Small intestine (tissue), 16 donors: Measurements from ENCODE around the gene SUGP2. TPM values are rescaled to one million over a fixed set of nuclear protein-coding genes. Genes with fewer than 3 reads are reported as not detected.

Experiments
- DNase-seq, 2 donors: peaks; one replicate each; pipeline versions ENCODE4 v3.0.0 to v3.0.0-alpha.2; 2013
- FAIRE-seq: peaks from 2 replicates; lab custom pipeline; 2012; peaks lifted over from hg19 to GRCh38; lab: Jason Lieb, UNC
- H3K27ac ChIP-seq, 3 donors: one replicate each; pipeline ENCODE4 v1.5.1; 2013; ENCODE audit warnings: low read length in 2 of 3, mild to moderate bottlenecking in 2 of 3, control low read depth in 1 of 3, inconsistent platforms in 1 of 3, low read depth in 1 of 3, moderate library complexity in 1 of 3
- H3K27me3 ChIP-seq, 3 donors: one replicate each; pipeline ENCODE4 v1.6.1; 2013; ENCODE audit warnings: low read length in 3 of 3, inconsistent platforms in 1 of 3; ENCODE audit not compliant: control insufficient read depth in 3 of 3, insufficient read depth in 3 of 3
- H3K36me3 ChIP-seq, 3 donors: one replicate each; pipeline ENCODE4 v1.6.1; 2013; ENCODE audit warnings: low read length in 3 of 3, inconsistent platforms in 1 of 3, low read depth in 1 of 3, mild to moderate bottlenecking in 1 of 3, moderate library complexity in 1 of 3; ENCODE audit not compliant: control insufficient read depth in 3 of 3, insufficient read depth in 2 of 3
- H3K4me1 ChIP-seq, 3 donors: one replicate each; pipeline ENCODE4 v1.6.1; 2013; ENCODE audit warnings: low read length in 2 of 3, inconsistent platforms in 1 of 3, low read depth in 1 of 3, mild to moderate bottlenecking in 1 of 3, moderate library complexity in 1 of 3; ENCODE audit not compliant: control insufficient read depth in 3 of 3, insufficient read depth in 2 of 3
- H3K4me3 ChIP-seq, 3 donors: one replicate each; pipeline ENCODE4 v1.5.1; 2013; ENCODE audit warnings: low read length in 3 of 3, control low read depth in 1 of 3, inconsistent platforms in 1 of 3, low read depth in 1 of 3, mild to moderate bottlenecking in 1 of 3, moderate library complexity in 1 of 3
- H3K9me3 ChIP-seq, 2 donors: one replicate each; pipeline ENCODE4 v1.6.1; 2013; ENCODE audit warnings: low read depth in 1 of 2, low read length in 1 of 2; ENCODE audit not compliant: control insufficient read depth in 2 of 2, insufficient read depth in 1 of 2
- WGBS, 3 donors: extraction: QIAGEN DNeasy Blood & Tissue Kit; methylation state at CpG; one replicate each; pipeline ENCODE4 v1.1.7; 2013; 5-methylcytosine and 5-hydroxymethylcytosine counted together
- long read RNA-seq, 10 donors: transcript quantifications; one replicate each; lab custom pipeline, GENCODE V29; 2026
- polyA plus RNA-seq, 4 donors: library from polyadenylated mRNA; stranded (reverse) in 3 of 4; unstranded in 1 of 4; fragments of 200-250 nt in 3 of 4; fragments of 120-200 nt in 1 of 4; gene quantifications; one replicate each; pipeline versions ENCODE4 v1.2.1 to v1.2.3, GENCODE V29; 2013
- donor health status: healthy with polysubstance abuse.
- donor health status: control.
- donor health status: control.
- donor health status: Bipolar disorder and iron deficiency.
- donor health status: healthy.

Gene SUGP2
- 10 to 100 TPM; 23.0 to 63.5 (median 33.4) TPM for polyA plus RNA-seq
- long read RNA-seq, donor 1, full-length matches to known transcripts, result 9 of 96 reads
- long read RNA-seq, donor 1, partial matches to known transcripts, result 87 of 96 reads
- long read RNA-seq, donor 1, other reads (novel, unspliced or antisense), result 0 of 96 reads
- long read RNA-seq, donor 2, partial matches to known transcripts, result 0 of 1 reads
- long read RNA-seq, donor 2, other reads (novel, unspliced or antisense), result 0 of 1 reads
- long read RNA-seq, donor 3, partial matches to known transcripts, result 19 of 22 reads
- long read RNA-seq, donor 3, other reads (novel, unspliced or antisense), result 0 of 22 reads
- long read RNA-seq, donor 4, result 0 reads
- long read RNA-seq, donor 5, partial matches to known transcripts, result 6 of 8 reads
- long read RNA-seq, donor 5, other reads (novel, unspliced or antisense), result 0 of 8 reads
- long read RNA-seq, donor 6, partial matches to known transcripts, result 10 of 11 reads
- long read RNA-seq, donor 6, other reads (novel, unspliced or antisense), result 0 of 11 reads
- long read RNA-seq, donor 7, transcript SUGP2-202 (11 exons, 3,640 nt), result major isoform, 6 of 73 reads
- long read RNA-seq, donor 7, partial matches to known transcripts, result 66 of 73 reads
- long read RNA-seq, donor 7, other reads (novel, unspliced or antisense), result 0 of 73 reads
- long read RNA-seq, donor 8, partial matches to known transcripts, result 0 of 1 reads
- long read RNA-seq, donor 8, other reads (novel, unspliced or antisense), result 0 of 1 reads
- long read RNA-seq, donor 9, partial matches to known transcripts, result 8 of 9 reads
- long read RNA-seq, donor 9, other reads (novel, unspliced or antisense), result 0 of 9 reads
- long read RNA-seq, donor 10, partial matches to known transcripts, result 33 of 34 reads
- long read RNA-seq, donor 10, other reads (novel, unspliced or antisense), result 0 of 34 reads

GRCh38 chr19:19033426-19034203, at the start of gene SUGP2, which contains the start of gene ARMC6:
TSS of gene SUGP2 (minus strand) at chr19:19033517. CDS start at chr19:19031071, 2,446 bp downstream.
TSS of gene ARMC6 (plus strand) at chr19:19033603. CDS start at chr19:19034210, 607 bp downstream.
- Histone ChIP-seq H3K9me3 (peaks cover 0 to 9% of the 10 kb centered on the region in 2 donors), H3K27me3 (no peaks in the 10 kb centered on the region), H3K36me3 (peaks cover under 1 to 39% (median under 1%) of the 10 kb centered on the region in 3 donors), H3K27ac (peak within 1 kb of the TSS; percentile 88 to 98 (median 91)), H3K4me1 (peaks cover 0 to 5% (median 0%) of the 10 kb centered on the region in 3 donors), H3K4me3 (peak within 1 kb of the TSS; percentile 94 to 97 (median 94))
- 0 to 1% (median 0%) methylated on average over 64 to 94 of the region's 94 CpGs for WGBS, 3 donors
- DNase-seq (peak; percentile 86 to 96), FAIRE-seq (no peak)

DNA sequence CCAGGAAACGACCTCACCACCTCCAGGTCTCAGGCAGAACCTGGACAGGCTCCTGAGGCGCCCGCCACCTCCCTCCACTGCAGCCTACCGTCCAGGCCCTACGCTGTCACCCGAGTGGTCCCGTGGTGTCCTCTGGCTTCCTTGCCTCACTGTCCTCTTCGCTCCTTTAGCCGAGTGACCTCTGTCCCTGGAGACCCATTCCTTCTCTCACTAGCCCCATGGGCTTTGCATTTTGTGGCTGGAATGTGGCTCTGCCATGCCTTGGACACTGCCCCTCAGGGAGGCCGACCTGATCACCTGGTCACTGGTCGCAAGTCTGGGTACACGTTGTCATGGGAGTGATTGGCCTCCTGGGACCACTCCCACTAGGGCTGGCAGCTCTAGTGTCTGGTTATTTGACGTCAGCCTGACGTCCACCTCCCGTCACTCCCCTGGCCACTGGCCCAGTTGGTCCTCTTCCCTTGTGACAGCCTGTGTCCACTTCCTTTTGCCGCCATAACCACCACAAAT, 48.4 kb upstream of the SUGP2 start:
- WGBS, 3 donors, result 78 to 87% (median 83%) methylated on average over 16 of the region's 16 CpGs
- Histone ChIP-seq H3K4me3 (no peak overlapping the region), H3K27ac (no peak overlapping the region), H3K9me3 (no peaks in the 10 kb centered on the region), H3K36me3 (peaks cover 0 to 20% (median 0%) of the 10 kb centered on the region in 3 donors), H3K27me3 (no peaks in the 10 kb centered on the region), H3K4me1 (no peaks in the 10 kb centered on the region)
- FAIRE-seq, result no peak
- DNase-seq, result no peak

- Histone ChIP-seq H3K9me3 (no peaks in the 10 kb centered on the region), H3K27me3 (no peaks in the 10 kb centered on the region), H3K4me1 (no peaks in the 10 kb centered on the region), H3K36me3 (peaks cover 0 to 26% (median 0%) of the 10 kb centered on the region in 3 donors), H3K4me3 (no peak overlapping the region), H3K27ac (no peak overlapping the region)
- WGBS, 3 donors, result 96 to 100% (median 96%) methylated on average over 1 of the region's 1 CpG
- DNase-seq, result no peak
- no peak for FAIRE-seq
These were observed 46.3 kb upstream of the SUGP2 start for GRCh38 chr19:19079571-19079970.

DNA sequence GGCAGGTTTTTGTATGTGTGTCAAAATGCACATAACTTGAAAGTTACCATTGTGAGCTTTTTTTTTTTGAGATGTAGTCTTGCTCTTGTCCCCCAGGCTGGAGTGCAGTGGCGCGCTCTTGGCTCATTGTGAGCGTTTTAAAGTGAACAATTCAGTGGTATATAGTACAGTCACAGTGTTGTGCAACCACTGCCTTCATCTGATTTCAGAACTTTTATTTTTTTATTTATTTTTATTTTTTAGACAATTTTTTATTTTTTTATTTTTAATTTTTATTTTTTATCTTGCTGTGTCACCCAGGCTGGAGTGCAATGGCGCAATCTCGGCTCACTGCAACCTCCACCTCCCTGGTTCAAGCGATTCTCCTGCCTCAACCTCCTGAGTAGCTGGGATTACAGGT, 45.5 kb upstream of the SUGP2 start:
- no peak for DNase-seq
- no peak overlapping the region for H3K27ac ChIP-seq
- peaks cover 0 to 26% (median 0%) of the 10 kb centered on the region in 3 donors for H3K36me3 ChIP-seq
- no peaks in the 10 kb centered on the region for H3K27me3 ChIP-seq
- peaks cover 0 to 5% (median 0%) of the 10 kb centered on the region in 3 donors for H3K4me1 ChIP-seq
- H3K9me3 ChIP-seq, result no peaks in the 10 kb centered on the region
- no peak for FAIRE-seq
- 97 to 98% (median 98%) methylated on average over 6 of the region's 6 CpGs for WGBS, 3 donors
- no peak overlapping the region for H3K4me3 ChIP-seq

GRCh38 chr19:19077103-19077502, 43.8 kb upstream of the SUGP2 start:
- no peak overlapping the region for H3K27ac ChIP-seq
- 90 to 98% (median 94%) methylated on average over 7 of the region's 7 CpGs for WGBS, 3 donors
- no peak for DNase-seq
- H3K27me3 ChIP-seq, result no peaks in the 10 kb centered on the region
- no peak overlapping the region for H3K4me3 ChIP-seq
- H3K36me3 ChIP-seq, result peaks cover 0 to 19% (median 0%) of the 10 kb centered on the region in 3 donors
- H3K4me1 ChIP-seq, result peaks cover 0 to 5% (median 0%) of the 10 kb centered on the region in 3 donors
- FAIRE-seq, result no peak
- no peaks in the 10 kb centered on the region for H3K9me3 ChIP-seq

GRCh38 chr19:19076476-19076875, 43.2 kb upstream of the SUGP2 start:
- 80 to 100% (median 100%) methylated on average over 1 of the region's 1 CpG for WGBS, 3 donors
- peaks cover 0 to 19% (median 0%) of the 10 kb centered on the region in 3 donors for H3K36me3 ChIP-seq
- no peak overlapping the region for H3K27ac ChIP-seq
- no peaks in the 10 kb centered on the region for H3K27me3 ChIP-seq
- H3K4me3 ChIP-seq, result no peak overlapping the region
- no peaks in the 10 kb centered on the region for H3K9me3 ChIP-seq
- no peak for FAIRE-seq
- H3K4me1 ChIP-seq, result peaks cover 0 to 5% (median 0%) of the 10 kb centered on the region in 3 donors
- no peak for DNase-seq

- Histone ChIP-seq H3K27me3 (no peaks in the 10 kb centered on the region), H3K4me3 (no peak overlapping the region), H3K4me1 (peaks cover 0 to 5% (median 0%) of the 10 kb centered on the region in 3 donors), H3K27ac (no peak overlapping the region), H3K9me3 (no peaks in the 10 kb centered on the region), H3K36me3 (peaks cover 0 to 21% (median 0%) of the 10 kb centered on the region in 3 donors)
- no peak for DNase-seq
- FAIRE-seq, result no peak
- WGBS, 3 donors, result 95 to 97% (median 95%) methylated on average over 8 of the region's 8 CpGs
These were observed 41.8 kb upstream of the SUGP2 start for GRCh38 chr19:19075126-19075525.
